Activated CD4-positive, alpha-beta T cell treated with anti-CD3 and anti-CD28 coated beads for 48 hours (primary cell): ENCODE results near the gene ZNF793.

ENCODE experiments used
- DNase-seq: peaks from one replicate; pipeline ENCODE4 v3.0.0-alpha.2; 2020

Gene ZNF793

GRCh38 chr19:37572203-37572602, 65.5 kb downstream of the ZNF793 start:
- DNase-seq, result no peak

- no peak for DNase-seq
These were observed 76.6 kb downstream of the ZNF793 start for GRCh38 chr19:37583340-37583739.
